ENCODE measurements around the gene NINL.
A peak's percentile ranks its signal among the peaks of the same experiment; 100 is the strongest.
"Not testable (repeated sequence)": the region's sequence is repeated elsewhere in the genome, so short reads cannot be mapped to it uniquely, and the experiment has no call there.

The NINL gene

GRCh38 chr20:25532015-25532751 is 53.1 kb downstream of the NINL start:
- DNase-seq: no peak

- no peak for DNase-seq
These were observed 55.9 kb downstream of the NINL start for GRCh38 chr20:25529295-25529951.

GRCh38 chr20:25527949-25528348 is 57.4 kb downstream of the NINL start:
- no peak for DNase-seq

GRCh38 chr20:25526446-25526845 is 58.9 kb downstream of the NINL start:
- DNase-seq: no peak

GRCh38 chr20:25525867-25526266 is 59.5 kb downstream of the NINL start:
- peak; percentile 54 to 71 (median 70) for DNase-seq

- no peak for DNase-seq
These were observed 60.0 kb downstream of the NINL start for GRCh38 chr20:25525295-25525694.

GRCh38 chr20:25521382-25521781 is 63.9 kb downstream of the NINL start:
- no peak for DNase-seq

- DNase-seq: no peak
These were observed 68.2 kb downstream of the NINL start for GRCh38 chr20:25517124-25517523.

- DNase-seq: no peak
These were observed 70.5 kb downstream of the NINL start for GRCh38 chr20:25514747-25515340.

- DNase-seq: no peak
These were observed 71.1 kb downstream of the NINL start for GRCh38 chr20:25514195-25514594.

GRCh38 chr20:25512709-25513108 is 72.6 kb downstream of the NINL start:
- DNase-seq: no peak

- no peak for DNase-seq
These were observed 74.1 kb downstream of the NINL start for GRCh38 chr20:25511183-25511582.

- DNase-seq: no peak
These were observed 74.6 kb downstream of the NINL start for GRCh38 chr20:25510721-25511120.

- DNase-seq: no peak
These were observed 75.1 kb downstream of the NINL start for GRCh38 chr20:25510202-25510601.

GRCh38 chr20:25509084-25509483 is 76.2 kb downstream of the NINL start:
- no peak for DNase-seq

- DNase-seq: peak in 2 of 3 donors; percentile 13 to 20
These were observed 77.1 kb downstream of the NINL start for GRCh38 chr20:25508083-25508770.

GRCh38 chr20:25507385-25508082 is 77.8 kb downstream of the NINL start:
- DNase-seq: no peak

GRCh38 chr20:25504366-25505135 is 80.8 kb downstream of the NINL start:
- DNase-seq: no peak

GRCh38 chr20:25503936-25504335 is 81.4 kb downstream of the NINL start:
- no peak for DNase-seq

- not testable (repeated sequence) for DNase-seq
These were observed 82.2 kb downstream of the NINL start for GRCh38 chr20:25503051-25503639.

GRCh38 chr20:25500880-25501351 is 84.4 kb downstream of the NINL start:
- DNase-seq: no peak
